ENCODE results near the gene RBM44.
A peak's percentile ranks its signal among the peaks of the same experiment; 100 is the strongest.
"Not testable (repeated sequence)": the region's sequence is repeated elsewhere in the genome, so short reads cannot be mapped to it uniquely, and the experiment has no call there.

The RBM44 gene

GRCh38 chr2:237848940-237849339 is 50.4 kb downstream of the RBM44 start:
- H3K27ac ChIP-seq; DNase-seq (ENCODE audit: low read depth, low spot score): not testable (repeated sequence)

- no peak overlapping the region for H3K27ac ChIP-seq
- DNase-seq (ENCODE audit: low read depth, low spot score) = no peak
These were observed 55.7 kb downstream of the RBM44 start for GRCh38 chr2:237854295-237854694.

- no peak overlapping the region for H3K27ac ChIP-seq
- DNase-seq (ENCODE audit: low read depth, low spot score) = no peak
These were observed 59.2 kb downstream of the RBM44 start for GRCh38 chr2:237857791-237858190.

GRCh38 chr2:237858294-237859081 is 59.9 kb downstream of the RBM44 start:
- peak; percentile 31 for DNase-seq (ENCODE audit: low read depth, low spot score)
- H3K27ac ChIP-seq = no peak overlapping the region

GRCh38 chr2:237859082-237859433 is 60.5 kb downstream of the RBM44 start:
- DNase-seq (ENCODE audit: low read depth, low spot score) = no peak
- no peak overlapping the region for H3K27ac ChIP-seq

- DNase-seq (ENCODE audit: low read depth, low spot score) = no peak
- H3K27ac ChIP-seq = no peak within 1 kb of the TSS
These were observed 61.1 kb downstream of the RBM44 start, which contains the start of gene RAMP1 for GRCh38 chr2:237859533-237860272. Gene RAMP1, plus strand, starts transcription at chr2:237859623. Its CDS starts 53 bp downstream, at chr2:237859676.

GRCh38 chr2:237860273-237860935 is 61.8 kb downstream of the RBM44 start:
- H3K27ac ChIP-seq = no peak overlapping the region
- DNase-seq (ENCODE audit: low read depth, low spot score) = no peak

- no peak for DNase-seq (ENCODE audit: low read depth, low spot score)
- no peak overlapping the region for H3K27ac ChIP-seq
These were observed 63.4 kb downstream of the RBM44 start for GRCh38 chr2:237861875-237862527.

GRCh38 chr2:237862528-237862895 is 63.9 kb downstream of the RBM44 start:
- DNase-seq (ENCODE audit: low read depth, low spot score) = no peak
- H3K27ac ChIP-seq = no peak overlapping the region

GRCh38 chr2:237863102-237863511 is 64.5 kb downstream of the RBM44 start:
- H3K27ac ChIP-seq = no peak overlapping the region
- no peak for DNase-seq (ENCODE audit: low read depth, low spot score)

GRCh38 chr2:237863689-237864443 is 65.3 kb downstream of the RBM44 start:
- no peak for DNase-seq (ENCODE audit: low read depth, low spot score)
- H3K27ac ChIP-seq = no peak overlapping the region

- DNase-seq (ENCODE audit: low read depth, low spot score) = no peak
- peak overlapping the region; percentile 59 for H3K27ac ChIP-seq
These were observed 65.9 kb downstream of the RBM44 start for GRCh38 chr2:237864444-237864931.

GRCh38 chr2:237864940-237865622 is 66.5 kb downstream of the RBM44 start:
- no peak for DNase-seq (ENCODE audit: low read depth, low spot score)
- H3K27ac ChIP-seq = peak overlapping the region; percentile 59

- DNase-seq (ENCODE audit: low read depth, low spot score) = no peak
- H3K27ac ChIP-seq = peak overlapping the region; percentile 59
These were observed 67.1 kb downstream of the RBM44 start for GRCh38 chr2:237865623-237866041.

- no peak for DNase-seq (ENCODE audit: low read depth, low spot score)
These were observed 67.6 kb downstream of the RBM44 start for GRCh38 chr2:237866101-237866621.

GRCh38 chr2:237867465-237867864 is 68.9 kb downstream of the RBM44 start:
- DNase-seq (ENCODE audit: low read depth, low spot score) = no peak
- H3K27ac ChIP-seq = no peak overlapping the region

More at GRCh38 chr2:237866101-237866621, 67.6 kb downstream of the RBM44 start:
- peak overlapping the region; percentile 59 for H3K27ac ChIP-seq

GRCh38 chr2:237868074-237868473 is 69.5 kb downstream of the RBM44 start:
- not testable (repeated sequence) for H3K27ac ChIP-seq; DNase-seq (ENCODE audit: low read depth, low spot score)

GRCh38 chr2:237868631-237869342 is 70.2 kb downstream of the RBM44 start:
- no peak overlapping the region for H3K27ac ChIP-seq
- no peak for DNase-seq (ENCODE audit: low read depth, low spot score)

All from epithelial cell of prostate (primary cell).